Measurements from ENCODE around the gene CNIH3.

CNIH3 gene

GRCh38 chr1:224617410-224618355 lies 1.6 kb downstream of the CNIH3 start:
- Histone ChIP-seq H3K36me3 (no peaks in the 10 kb centered on the region), H3K4me1 (peaks cover 0 to 23% (median 17%) of the 10 kb centered on the region in 4 donors), H3K27me3 (peaks cover 0 to 54% of the 10 kb centered on the region in 2 donors), H3K9me3 (no peaks in the 10 kb centered on the region), H3K4me3 (no peak overlapping the region), H3K27ac (no peak overlapping the region)
- TF ChIP-seq CTCF (IDR thresholded peaks at IDR 0.05) = no peak
- DNase-seq = no peak
- intact Hi-C loops (cut with DNase I; ENCODE audit: low total_unique reads) = no loop called here

- H3K9me3 ChIP-seq = no peaks in the 10 kb centered on the region
- no peak for DNase-seq
Observed at GRCh38 chr1:224619209-224619608, 3.1 kb downstream of the CNIH3 start.

GRCh38 chr1:224620105-224620504 lies 4.0 kb downstream of the CNIH3 start:
- H3K4me3 ChIP-seq = no peak overlapping the region
- peaks cover 0 to 23% (median 17%) of the 10 kb centered on the region in 4 donors for H3K4me1 ChIP-seq
- TF ChIP-seq CTCF (IDR thresholded peaks at IDR 0.05) = no peak
- H3K27me3 ChIP-seq = peaks cover 0 to 44% of the 10 kb centered on the region in 2 donors
- H3K9me3 ChIP-seq = no peaks in the 10 kb centered on the region
- no peaks in the 10 kb centered on the region for H3K36me3 ChIP-seq
- H3K27ac ChIP-seq = no peak overlapping the region
- DNase-seq = no peak
- intact Hi-C loops (cut with DNase I; ENCODE audit: low total_unique reads) = no loop called here

More at GRCh38 chr1:224619209-224619608, 3.1 kb downstream of the CNIH3 start:
- intact Hi-C loops (cut with DNase I; ENCODE audit: low total_unique reads) = no loop called here
- Histone ChIP-seq H3K36me3 (no peaks in the 10 kb centered on the region), H3K27me3 (peaks cover 0 to 48% of the 10 kb centered on the region in 2 donors), H3K4me3 (no peak overlapping the region), H3K27ac (no peak overlapping the region), H3K4me1 (peaks cover 0 to 23% (median 17%) of the 10 kb centered on the region in 4 donors)
- no peak for TF ChIP-seq CTCF (IDR thresholded peaks at IDR 0.05)

- no peak for TF ChIP-seq CTCF (IDR thresholded peaks at IDR 0.05)
- Histone ChIP-seq H3K27ac (no peak overlapping the region), H3K4me3 (no peak overlapping the region), H3K4me1 (peaks cover 0 to 6% (median 2%) of the 10 kb centered on the region in 4 donors), H3K27me3 (peaks cover 0 to 29% of the 10 kb centered on the region in 2 donors), H3K9me3 (no peaks in the 10 kb centered on the region), H3K36me3 (no peaks in the 10 kb centered on the region)
- intact Hi-C loops (cut with DNase I; ENCODE audit: low total_unique reads) = no loop called here
- no peak for DNase-seq
Observed at GRCh38 chr1:224621813-224622682, 5.9 kb downstream of the CNIH3 start.

GRCh38 chr1:224622831-224623230 lies 6.7 kb downstream of the CNIH3 start:
- Histone ChIP-seq H3K4me1 (no peaks in the 10 kb centered on the region), H3K27ac (no peak overlapping the region), H3K9me3 (no peaks in the 10 kb centered on the region), H3K27me3 (peaks cover 0 to 22% of the 10 kb centered on the region in 2 donors), H3K4me3 (no peak overlapping the region), H3K36me3 (no peaks in the 10 kb centered on the region)
- intact Hi-C loops (cut with DNase I; ENCODE audit: low total_unique reads) = no loop called here
- no peak for DNase-seq
- TF ChIP-seq CTCF (IDR thresholded peaks at IDR 0.05) = no peak
